Stimulated activated CD4-positive, alpha-beta T cell treated with anti-CD3 and anti-CD28 coated beads, Interleukin-4, amount 100 ng/mL, for 1 hour (primary cell): ENCODE measurements around the gene AKT2.
A peak's percentile ranks its signal among the peaks of the same experiment; 100 is the strongest.

Source experiments
- DNase-seq: peaks from one replicate; pipeline ENCODE4 v3.0.0-alpha.2; 2020

The AKT2 gene

GRCh38 chr19:40216013-40216776 lies 69.0 kb downstream of the AKT2 start:
- no peak for DNase-seq

- no peak for DNase-seq
These were observed 70.2 kb downstream of the AKT2 start for GRCh38 chr19:40214936-40215335.

GRCh38 chr19:40213882-40214570 lies 71.1 kb downstream of the AKT2 start:
- DNase-seq: no peak

- no peak for DNase-seq
These were observed 71.8 kb downstream of the AKT2 start for GRCh38 chr19:40213251-40213829.

- no peak for DNase-seq
These were observed 74.3 kb downstream of the AKT2 start for GRCh38 chr19:40210889-40211288.

- DNase-seq: no peak
These were observed 76.5 kb downstream of the AKT2 start for GRCh38 chr19:40208602-40209001.

- no peak for DNase-seq
These were observed 79.4 kb downstream of the AKT2 start for GRCh38 chr19:40205760-40206159.

GRCh38 chr19:40204381-40204780 lies 80.8 kb downstream of the AKT2 start:
- DNase-seq: no peak

GRCh38 chr19:40200341-40201099 lies 84.6 kb downstream of the AKT2 start:
- DNase-seq: no peak

- no peak for DNase-seq
These were observed 86.7 kb downstream of the AKT2 start for GRCh38 chr19:40198272-40198990.

GRCh38 chr19:40193587-40193849 lies 91.6 kb downstream of the AKT2 start:
- DNase-seq: no peak

- DNase-seq: no peak
These were observed 92.2 kb downstream of the AKT2 start for GRCh38 chr19:40192758-40193586.

- DNase-seq: peak; percentile 24
These were observed 93.1 kb downstream of the AKT2 start for GRCh38 chr19:40191836-40192646.

GRCh38 chr19:40190891-40191835 lies 94.0 kb downstream of the AKT2 start, which contains the start of gene MAP3K10:
MAP3K10 (plus strand) TSS chr19:40191426; CDS start chr19:40192032, 606 bp downstream.
- peak; percentile 78 for DNase-seq

GRCh38 chr19:40184273-40184672 lies 100.9 kb downstream of the AKT2 start:
- DNase-seq: no peak
